Measurements from ENCODE around the gene JMJD7.
"Not testable (repeated sequence)": the region's sequence is repeated elsewhere in the genome, so short reads cannot be mapped to it uniquely, and the experiment has no call there.

The JMJD7 gene

GRCh38 chr15:41822957-41823356 is 4.9 kb upstream of the JMJD7 start:
- DNase-seq: no peak

GRCh38 chr15:41823502-41823901 is 4.4 kb upstream of the JMJD7 start:
- no peak for DNase-seq

GRCh38 chr15:41824062-41824745 is 3.7 kb upstream of the JMJD7 start:
- no peak for DNase-seq

- DNase-seq: no peak
Measured at GRCh38 chr15:41825145-41825544, 2.7 kb upstream of the JMJD7 start.

GRCh38 chr15:41825572-41826535 is 2.0 kb upstream of the JMJD7 start:
- no peak for DNase-seq

GRCh38 chr15:41827290-41827879 is 507 bp upstream of the JMJD7 start:
- no peak for DNase-seq

GRCh38 chr15:41828807-41829141 is 882 bp downstream of the JMJD7 start:
- no peak for DNase-seq

GRCh38 chr15:41829959-41830646 is 2.2 kb downstream of the JMJD7 start:
- no peak for DNase-seq

GRCh38 chr15:41831291-41831690 is 3.4 kb downstream of the JMJD7 start:
- DNase-seq: not testable (repeated sequence)

GRCh38 chr15:41832208-41832607 is 4.3 kb downstream of the JMJD7 start:
- no peak for DNase-seq

GRCh38 chr15:41832875-41833274 is 5.0 kb downstream of the JMJD7 start:
- no peak for DNase-seq

GRCh38 chr15:41834096-41834495 is 6.2 kb downstream of the JMJD7 start:
- DNase-seq: no peak

GRCh38 chr15:41836073-41836472 is 8.2 kb downstream of the JMJD7 start:
- DNase-seq: no peak

GRCh38 chr15:41836713-41837454 is 9.0 kb downstream of the JMJD7 start:
- DNase-seq: no peak

- DNase-seq: no peak
Measured at GRCh38 chr15:41838400-41838897, 10.6 kb downstream of the JMJD7 start, which contains the start of gene PLA2G4B. Gene PLA2G4B (plus strand): TSS chr15:41838847. CDS start chr15:41838914, 67 bp downstream.

GRCh38 chr15:41839781-41840491 is 12.0 kb downstream of the JMJD7 start:
- no peak for DNase-seq

GRCh38 chr15:41840673-41841072 is 12.8 kb downstream of the JMJD7 start:
- no peak for DNase-seq

- DNase-seq: no peak
Measured at GRCh38 chr15:41841131-41841530, 13.2 kb downstream of the JMJD7 start.

- no peak for DNase-seq
Measured at GRCh38 chr15:41842229-41842628, 14.3 kb downstream of the JMJD7 start.

GRCh38 chr15:41843571-41843970 is 15.7 kb downstream of the JMJD7 start:
- no peak for DNase-seq

- DNase-seq: no peak
Measured at GRCh38 chr15:41844814-41845213, 16.9 kb downstream of the JMJD7 start.
